ENCODE results near the gene PLEKHH2.
"Not testable (repeated sequence)": the region's sequence is repeated elsewhere in the genome, so short reads cannot be mapped to it uniquely, and the experiment has no call there.

Gene PLEKHH2
- 0.89 to 6.5 (median 2.0) reads per million in 9 experiments for total RNA-seq

DNA sequence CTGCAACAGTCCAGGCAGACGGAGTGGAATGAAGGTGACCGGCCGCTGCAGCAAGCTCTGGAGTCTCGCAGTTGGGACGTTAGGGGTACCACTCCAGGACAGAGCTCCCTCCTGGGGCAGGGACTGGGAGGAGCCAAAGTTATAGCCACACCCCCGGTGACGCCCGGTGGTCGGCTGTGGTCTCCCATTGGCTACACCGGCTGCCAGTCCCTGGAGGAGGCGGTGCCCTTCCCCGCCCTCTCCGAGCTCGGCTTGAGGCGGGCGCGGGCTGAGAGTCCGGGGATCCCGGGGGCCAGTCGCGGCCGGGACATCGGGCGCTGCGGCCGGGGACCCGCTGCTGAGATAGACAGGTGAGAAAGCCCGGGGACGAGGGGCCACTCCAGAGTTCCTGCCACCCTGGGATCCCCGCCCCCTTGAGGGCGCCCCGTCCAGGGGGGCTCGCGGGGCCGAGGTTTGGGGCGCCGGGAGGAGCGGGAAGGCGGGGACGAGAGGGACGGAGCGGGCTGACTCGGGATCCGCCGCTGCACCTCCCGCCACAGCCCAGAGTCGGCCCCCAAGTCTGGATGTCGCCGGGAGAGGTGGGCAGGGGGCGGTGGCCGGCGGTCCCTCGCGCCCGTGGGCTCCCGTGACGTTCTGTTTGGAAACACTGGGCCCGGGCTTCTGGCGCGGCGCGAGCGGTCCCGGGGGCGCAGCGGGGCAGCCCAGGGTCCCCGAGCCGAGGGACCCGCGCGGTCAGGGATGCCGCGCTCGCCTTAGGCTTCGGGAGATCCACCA lies at the start of gene PLEKHH2:
Gene PLEKHH2, plus strand, starts transcription at position 231 of the 774 bp plus-strand sequence. CDS start 7,414 bp downstream, outside the sequence.
- Mint-ChIP-seq H3K4me1 (ENCODE audit: low read depth in 2 of 2) (peaks cover 11 to 12% of the 10 kb centered on the region in 2 donors), H3K36me3 (ENCODE audit: insufficient read depth) (peaks cover 4% of the 10 kb centered on the region), H3K27ac (peak within 1 kb of the TSS; percentile 27 to 91), H3K4me3 (peak within 1 kb of the TSS; percentile 87 to 95), H3K9me3 (no peaks in the 10 kb centered on the region), H3K27me3 (peaks cover 45 to 49% of the 10 kb centered on the region in 2 donors)
- peak; percentile 78 to 84 (median 80) for DNase-seq
- ATAC-seq (replicated peaks) = peak; percentile 99

GRCh38 chr2:43592443-43592842 lies 44.6 kb upstream of the PLEKHH2 start:
- peaks cover 22 to 40% of the 10 kb centered on the region in 2 donors for H3K4me1 Mint-ChIP-seq (ENCODE audit: low read depth in 2 of 2)
- DNase-seq = no peak
- H3K27me3 Mint-ChIP-seq = no peaks in the 10 kb centered on the region
- ATAC-seq (replicated peaks) = no peak
- no peaks in the 10 kb centered on the region for H3K9me3 Mint-ChIP-seq
- H3K27ac Mint-ChIP-seq = no peak overlapping the region
- H3K36me3 Mint-ChIP-seq (ENCODE audit: insufficient read depth) = peaks cover 37% of the 10 kb centered on the region
- no peak overlapping the region for H3K4me3 Mint-ChIP-seq

DNA sequence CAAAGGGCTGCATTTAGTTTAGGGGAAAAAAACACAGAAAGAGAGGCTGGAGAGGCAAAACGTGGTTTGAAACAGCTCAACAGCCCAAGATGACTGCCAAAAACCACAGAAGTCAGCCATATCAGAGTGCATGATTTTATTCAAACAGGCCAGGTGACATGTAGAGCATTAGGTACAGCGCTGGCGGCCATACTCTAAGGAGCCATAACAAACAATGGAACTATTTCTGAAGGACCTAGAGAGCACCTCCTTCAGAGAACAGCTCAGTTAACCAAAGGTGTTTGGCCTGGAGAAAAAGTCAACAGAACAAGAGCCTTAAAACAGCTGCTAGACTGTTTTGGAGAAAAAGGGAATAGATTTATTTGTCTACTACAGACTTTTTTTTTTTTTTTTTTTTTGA lies 43.8 kb upstream of the PLEKHH2 start:
- peaks cover 22 to 36% of the 10 kb centered on the region in 2 donors for H3K4me1 Mint-ChIP-seq (ENCODE audit: low read depth in 2 of 2)
- no peak overlapping the region for H3K27ac Mint-ChIP-seq
- H3K9me3 Mint-ChIP-seq = no peaks in the 10 kb centered on the region
- H3K27me3 Mint-ChIP-seq = peaks cover 0 to 5% of the 10 kb centered on the region in 2 donors
- H3K36me3 Mint-ChIP-seq (ENCODE audit: insufficient read depth) = peaks cover 29% of the 10 kb centered on the region
- no peak for DNase-seq
- ATAC-seq (replicated peaks) = no peak
- no peak overlapping the region for H3K4me3 Mint-ChIP-seq

DNA sequence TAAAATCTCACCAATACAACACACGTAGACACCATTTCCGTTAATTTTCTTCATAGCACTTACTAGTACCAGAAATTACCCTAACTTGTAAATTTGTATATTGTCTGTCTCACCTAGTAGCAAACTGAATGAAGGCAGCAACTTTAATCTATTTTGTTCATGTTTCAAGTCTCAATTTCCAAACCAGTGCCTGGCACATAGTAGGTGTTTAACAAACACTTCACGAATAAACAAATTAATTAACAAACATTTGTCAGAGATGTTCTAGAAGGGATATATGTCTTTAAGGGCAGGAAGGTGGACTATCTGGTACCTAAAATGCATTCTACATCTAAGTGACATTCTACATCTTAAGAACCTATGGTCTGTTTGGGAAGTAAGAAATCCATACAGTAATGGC lies 42.2 kb upstream of the PLEKHH2 start:
- Mint-ChIP-seq H3K36me3 (ENCODE audit: insufficient read depth) (peaks cover 26% of the 10 kb centered on the region), H3K4me1 (ENCODE audit: low read depth in 2 of 2) (peaks cover 22 to 34% of the 10 kb centered on the region in 2 donors), H3K27ac (peak overlapping the region; percentile 98), H3K4me3 (peak overlapping the region; percentile 89 to 94), H3K9me3 (no peaks in the 10 kb centered on the region), H3K27me3 (peaks cover 5 to 8% of the 10 kb centered on the region in 2 donors)
- DNase-seq (no peak), ATAC-seq (replicated peaks) (no peak)

GRCh38 chr2:43595603-43596412 lies 41.3 kb upstream of the PLEKHH2 start, which contains the start of gene THADA:
Gene THADA (minus strand): TSS chr2:43596038. CDS start chr2:43592392, 3,646 bp downstream.
- Mint-ChIP-seq H3K9me3 (no peaks in the 10 kb centered on the region), H3K4me1 (ENCODE audit: low read depth in 2 of 2) (peaks cover 22 to 34% of the 10 kb centered on the region in 2 donors), H3K27ac (peak within 1 kb of the TSS; percentile 98), H3K4me3 (peak within 1 kb of the TSS; percentile 89 to 94), H3K27me3 (peaks cover 5 to 8% of the 10 kb centered on the region in 2 donors), H3K36me3 (ENCODE audit: insufficient read depth) (peaks cover 17% of the 10 kb centered on the region)
- ATAC-seq (replicated peaks) (peak; percentile 95), DNase-seq (peak; percentile 94 to 96 (median 95))

DNA sequence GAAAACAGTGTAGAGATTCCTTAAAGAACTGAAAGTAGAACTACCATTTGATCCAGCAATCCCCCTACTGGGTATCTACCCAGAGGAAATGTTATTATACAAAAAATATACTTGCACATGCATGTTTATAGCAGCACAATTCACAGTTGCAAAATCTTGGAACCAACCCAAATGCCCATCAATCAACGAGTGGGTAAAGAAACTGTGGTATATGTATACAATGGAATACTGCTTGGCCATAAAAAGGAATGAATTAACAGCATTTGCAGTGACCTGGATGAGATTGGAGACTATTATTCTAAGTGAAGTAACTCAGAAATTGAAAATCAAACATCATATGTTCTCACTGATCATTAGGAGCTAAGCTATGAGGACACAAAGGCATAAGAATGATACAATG lies 36.5 kb upstream of the PLEKHH2 start:
- not testable (repeated sequence) for H3K27ac Mint-ChIP-seq; H3K4me3 Mint-ChIP-seq; H3K36me3 Mint-ChIP-seq (ENCODE audit: insufficient read depth); DNase-seq; H3K27me3 Mint-ChIP-seq; H3K9me3 Mint-ChIP-seq; ATAC-seq (replicated peaks); H3K4me1 Mint-ChIP-seq (ENCODE audit: low read depth in 2 of 2)

DNA sequence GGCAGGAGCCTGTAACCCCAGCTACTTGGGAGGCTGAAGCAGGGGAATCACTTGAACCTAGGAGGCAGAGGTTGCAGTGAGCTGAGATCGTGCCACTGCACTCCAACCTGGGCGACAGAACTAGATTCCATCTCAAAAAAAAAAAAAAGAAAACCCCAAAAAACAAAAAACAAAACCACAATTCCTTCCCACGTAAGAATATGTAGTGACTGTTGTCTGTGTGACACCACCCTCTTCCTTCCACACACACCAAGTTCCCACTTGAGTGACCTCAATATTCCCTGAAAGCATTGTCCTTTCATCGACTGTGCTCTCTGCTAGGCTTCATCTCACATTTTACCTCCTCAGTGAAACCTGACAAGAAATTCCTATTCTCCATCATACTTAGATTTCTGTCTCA lies 32.4 kb upstream of the PLEKHH2 start:
- Mint-ChIP-seq H3K36me3 (ENCODE audit: insufficient read depth) (no peaks in the 10 kb centered on the region), H3K9me3 (no peaks in the 10 kb centered on the region), H3K27ac (no peak overlapping the region), H3K4me3 (no peak overlapping the region), H3K27me3 (peaks cover 0 to 9% of the 10 kb centered on the region in 2 donors), H3K4me1 (ENCODE audit: low read depth in 2 of 2) (no peaks in the 10 kb centered on the region)
- DNase-seq (no peak), ATAC-seq (replicated peaks) (no peak)

DNA sequence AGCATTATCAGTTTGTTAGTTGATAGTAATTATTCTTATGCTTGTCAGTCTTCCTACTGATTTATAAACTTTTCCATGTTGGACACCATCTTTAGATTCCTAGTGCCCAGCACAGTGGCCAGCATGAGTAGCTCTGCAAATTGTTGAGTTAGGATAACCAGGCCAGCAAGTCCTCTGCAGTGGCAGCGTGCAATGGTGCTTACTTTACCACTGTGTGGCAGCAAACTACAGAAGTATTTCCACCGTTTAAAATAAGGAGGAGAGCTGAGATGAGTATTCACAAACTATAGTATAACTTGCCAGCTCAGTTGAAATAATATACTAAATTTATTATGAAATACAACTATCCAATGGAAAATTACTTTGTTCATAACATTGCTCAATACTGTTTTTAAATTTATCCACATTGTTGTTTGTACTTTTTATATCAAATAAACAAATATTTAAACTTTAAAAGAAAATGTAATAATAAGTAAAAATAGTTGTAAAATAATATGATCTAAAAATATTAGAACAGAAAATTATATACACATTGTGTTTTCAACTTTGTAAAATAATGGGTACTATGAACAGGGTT lies 31.9 kb upstream of the PLEKHH2 start:
- H3K4me3 Mint-ChIP-seq = no peak overlapping the region

DNA sequence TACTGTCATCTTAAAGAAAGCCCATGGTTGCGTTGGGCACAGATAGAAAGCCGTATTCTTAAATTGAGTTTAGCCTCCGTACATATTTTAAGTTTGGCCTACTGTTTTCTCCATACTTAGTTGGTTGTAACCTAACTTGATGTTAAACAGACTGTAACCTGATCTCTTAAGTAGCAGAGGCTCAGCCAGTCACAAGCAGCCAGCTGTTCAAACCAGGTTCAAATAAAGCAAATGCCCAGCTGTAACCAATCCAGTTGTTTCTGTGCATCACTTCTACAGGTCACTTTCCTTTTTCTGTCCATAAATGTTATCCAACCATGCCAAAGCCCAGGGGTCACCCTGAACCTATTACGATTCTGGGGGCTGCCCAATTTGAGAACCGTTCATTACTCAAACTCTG lies 31.2 kb upstream of the PLEKHH2 start:
- H3K27me3 Mint-ChIP-seq = peaks cover 0 to 7% of the 10 kb centered on the region in 2 donors
- no peak for ATAC-seq (replicated peaks)

More for the DNA sequence above, 31.9 kb upstream of the PLEKHH2 start:
- peaks cover 0 to 7% of the 10 kb centered on the region in 2 donors for H3K27me3 Mint-ChIP-seq
- ATAC-seq (replicated peaks) (peak; percentile 73), DNase-seq (no peak)
- no peaks in the 10 kb centered on the region for H3K36me3 Mint-ChIP-seq (ENCODE audit: insufficient read depth)
- no peak overlapping the region for H3K27ac Mint-ChIP-seq
- no peaks in the 10 kb centered on the region for H3K4me1 Mint-ChIP-seq (ENCODE audit: low read depth in 2 of 2)
- no peaks in the 10 kb centered on the region for H3K9me3 Mint-ChIP-seq

GRCh38 chr2:43609290-43609918 lies 27.7 kb upstream of the PLEKHH2 start:
- ATAC-seq (replicated peaks) (peak; percentile 62), DNase-seq (peak; percentile 24 to 33 (median 28))
- no peak overlapping the region for H3K27ac Mint-ChIP-seq
- H3K4me3 Mint-ChIP-seq = no peak overlapping the region
- H3K4me1 Mint-ChIP-seq (ENCODE audit: low read depth in 2 of 2) = peaks cover 0 to 3% of the 10 kb centered on the region in 2 donors
- H3K36me3 Mint-ChIP-seq (ENCODE audit: insufficient read depth) = no peaks in the 10 kb centered on the region
- H3K27me3 Mint-ChIP-seq = peaks cover 0 to 16% of the 10 kb centered on the region in 2 donors
- H3K9me3 Mint-ChIP-seq = no peaks in the 10 kb centered on the region

More for the DNA sequence above, 31.2 kb upstream of the PLEKHH2 start:
- H3K36me3 Mint-ChIP-seq (ENCODE audit: insufficient read depth) = no peaks in the 10 kb centered on the region
- DNase-seq = no peak
- no peaks in the 10 kb centered on the region for H3K9me3 Mint-ChIP-seq
- no peak overlapping the region for H3K27ac Mint-ChIP-seq
- no peak overlapping the region for H3K4me3 Mint-ChIP-seq
- no peaks in the 10 kb centered on the region for H3K4me1 Mint-ChIP-seq (ENCODE audit: low read depth in 2 of 2)

- ATAC-seq (replicated peaks) (no peak), DNase-seq (no peak)
- Mint-ChIP-seq H3K27me3 (peaks cover 6 to 16% of the 10 kb centered on the region in 2 donors), H3K4me1 (ENCODE audit: low read depth in 2 of 2) (peaks cover 0 to 3% of the 10 kb centered on the region in 2 donors), H3K4me3 (no peak overlapping the region), H3K9me3 (no peaks in the 10 kb centered on the region), H3K36me3 (ENCODE audit: insufficient read depth) (no peaks in the 10 kb centered on the region), H3K27ac (no peak overlapping the region)
Observed at GRCh38 chr2:43610361-43610760, 26.7 kb upstream of the PLEKHH2 start.

DNA sequence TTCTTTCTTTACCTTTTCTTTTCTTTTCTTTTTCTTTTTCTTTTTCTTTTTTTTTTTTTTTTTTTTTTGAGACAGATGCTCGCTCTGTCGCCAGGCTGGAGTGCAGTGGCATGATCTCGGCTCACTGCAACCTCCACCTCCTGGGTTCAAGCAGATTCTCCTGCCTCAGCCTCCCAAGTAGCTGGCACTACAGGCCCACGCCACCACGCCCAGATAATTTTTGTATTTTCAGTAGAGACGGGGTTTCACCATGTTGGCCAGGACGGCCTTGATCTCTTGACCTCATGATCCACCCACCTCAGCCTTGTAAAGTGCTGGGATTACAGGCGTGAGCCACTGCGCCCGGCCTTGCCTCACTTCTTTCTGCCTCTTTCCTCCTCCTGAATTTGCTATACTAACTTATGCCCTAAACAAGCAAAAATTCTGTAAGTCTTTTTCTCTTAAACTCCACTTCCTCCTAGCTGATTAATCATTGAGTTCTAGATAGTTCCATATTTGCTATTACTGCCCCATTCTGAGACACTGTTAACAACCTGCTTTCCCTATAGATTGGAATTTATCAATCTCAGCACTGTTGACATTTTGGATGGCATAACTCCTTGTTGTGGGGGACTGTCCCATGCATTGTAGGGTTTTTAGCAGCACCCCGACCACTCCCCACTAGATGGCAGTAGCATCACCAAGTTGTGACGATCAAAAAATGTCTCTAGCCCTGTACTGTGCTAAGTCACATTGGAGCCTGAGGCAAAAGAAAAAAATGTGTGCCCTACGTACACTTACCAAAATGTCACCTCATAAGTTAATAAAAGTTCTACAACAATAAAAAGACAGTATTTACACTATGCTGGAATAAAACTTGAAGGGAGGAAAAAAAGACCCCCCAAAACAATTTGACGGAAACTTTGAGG lies 24.8 kb upstream of the PLEKHH2 start:
- peak; percentile 98 for ATAC-seq (replicated peaks)
- H3K4me3 Mint-ChIP-seq = no peak overlapping the region

More for the DNA sequence above, 24.8 kb upstream of the PLEKHH2 start:
- peaks cover 10 to 21% of the 10 kb centered on the region in 2 donors for H3K27me3 Mint-ChIP-seq
- no peaks in the 10 kb centered on the region for H3K36me3 Mint-ChIP-seq (ENCODE audit: insufficient read depth)
- peaks cover 0 to 3% of the 10 kb centered on the region in 2 donors for H3K4me1 Mint-ChIP-seq (ENCODE audit: low read depth in 2 of 2)
- no peaks in the 10 kb centered on the region for H3K9me3 Mint-ChIP-seq
- DNase-seq = peak; percentile 67 to 74 (median 69)
- no peak overlapping the region for H3K27ac Mint-ChIP-seq
